ENCODE data around the gene CBR4. TPM values are rescaled to one million over a fixed set of nuclear protein-coding genes. Genes with fewer than 3 reads are reported as not detected.
"Not testable (repeated sequence)": the region's sequence is repeated elsewhere in the genome, so short reads cannot be mapped to it uniquely, and the experiment has no call there.

The CBR4 gene
- total RNA-seq, 1 donor, result 3.1 TPM

GRCh38 chr4:169040559-169041261, 30.7 kb upstream of the CBR4 start:
- Histone ChIP-seq H3K4me3 (ENCODE audit: low read length) (no peak overlapping the region), H3K9me3 (ENCODE audit: low read depth, low read length) (no peaks in the 10 kb centered on the region), H3K27me3 (ENCODE audit: insufficient read depth, low read length) (no peaks in the 10 kb centered on the region), H3K4me1 (ENCODE audit: insufficient read depth, low read length) (no peaks in the 10 kb centered on the region)

DNA sequence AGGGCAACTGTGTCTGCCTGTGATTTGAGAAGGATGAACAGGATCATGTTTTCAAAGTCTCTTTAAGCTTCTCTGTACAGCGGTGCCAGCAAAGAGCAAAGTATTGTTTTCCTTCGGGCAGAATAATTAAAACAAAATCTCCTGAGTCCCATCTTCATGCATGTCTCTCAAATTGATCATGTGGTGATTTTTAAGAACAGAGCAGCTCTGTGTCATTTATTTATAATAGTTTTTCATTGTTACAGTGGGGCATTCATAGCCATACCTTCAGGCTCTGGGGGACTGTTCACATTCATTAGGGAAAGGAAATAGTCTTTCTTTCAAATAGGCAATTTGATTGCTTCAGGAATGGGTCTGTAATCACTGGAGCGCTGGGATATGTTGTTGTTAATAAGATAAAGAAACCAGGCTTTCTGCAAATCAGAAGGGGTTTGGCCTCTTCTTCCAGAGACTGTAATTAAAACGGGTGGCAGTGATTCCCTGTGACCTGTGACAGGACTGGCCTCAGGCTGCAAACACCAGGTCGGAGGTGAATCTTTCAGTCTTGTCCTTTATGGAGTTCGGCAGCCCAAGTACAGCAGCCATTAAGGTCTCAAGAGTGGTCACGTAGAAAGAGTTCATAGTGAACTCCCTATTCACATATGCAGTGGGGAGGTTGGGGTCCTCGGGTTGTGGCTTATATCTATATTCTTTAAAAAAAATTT, 29.3 kb upstream of the CBR4 start:
- no peaks in the 10 kb centered on the region for H3K9me3 ChIP-seq (ENCODE audit: low read depth, low read length)
- no peak overlapping the region for H3K4me3 ChIP-seq (ENCODE audit: low read length)
- no peaks in the 10 kb centered on the region for H3K27me3 ChIP-seq (ENCODE audit: insufficient read depth, low read length)
- H3K4me1 ChIP-seq (ENCODE audit: insufficient read depth, low read length), result no peaks in the 10 kb centered on the region

- Histone ChIP-seq H3K4me1 (ENCODE audit: insufficient read depth, low read length) (no peaks in the 10 kb centered on the region), H3K27me3 (ENCODE audit: insufficient read depth, low read length) (no peaks in the 10 kb centered on the region), H3K4me3 (ENCODE audit: low read length) (no peak overlapping the region)
Measured at GRCh38 chr4:169037506-169037905, 27.5 kb upstream of the CBR4 start.

GRCh38 chr4:169035871-169036620, 26.0 kb upstream of the CBR4 start:
- not testable (repeated sequence) for H3K9me3 ChIP-seq (ENCODE audit: low read depth, low read length); H3K4me1 ChIP-seq (ENCODE audit: insufficient read depth, low read length); H3K4me3 ChIP-seq (ENCODE audit: low read length); H3K27me3 ChIP-seq (ENCODE audit: insufficient read depth, low read length)

More at GRCh38 chr4:169037506-169037905, 27.5 kb upstream of the CBR4 start:
- H3K9me3 ChIP-seq (ENCODE audit: low read depth, low read length), result no peaks in the 10 kb centered on the region

DNA sequence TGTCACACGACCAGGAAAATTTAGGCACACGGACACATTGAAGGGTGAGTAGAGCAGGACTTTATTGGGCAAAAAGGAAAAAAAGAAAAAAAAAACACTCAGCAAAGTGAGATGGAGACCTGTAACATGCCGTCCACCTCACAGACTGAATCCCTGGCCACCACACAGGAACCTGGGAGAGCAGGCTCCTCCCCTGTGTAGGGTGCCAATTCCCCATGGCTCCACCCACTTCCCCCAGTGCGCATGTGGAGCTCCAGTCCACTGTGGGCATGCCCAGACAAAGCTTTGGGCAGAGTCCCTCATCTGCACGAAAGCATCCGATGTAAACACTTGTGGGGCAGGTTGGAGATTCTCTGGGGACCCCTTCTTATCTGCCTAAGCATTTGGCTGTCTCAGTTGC, 23.6 kb upstream of the CBR4 start:
- Histone ChIP-seq H3K9me3 (ENCODE audit: low read depth, low read length) (no peaks in the 10 kb centered on the region), H3K4me1 (ENCODE audit: insufficient read depth, low read length) (no peaks in the 10 kb centered on the region), H3K27me3 (ENCODE audit: insufficient read depth, low read length) (no peaks in the 10 kb centered on the region), H3K4me3 (ENCODE audit: low read length) (no peak overlapping the region)

DNA sequence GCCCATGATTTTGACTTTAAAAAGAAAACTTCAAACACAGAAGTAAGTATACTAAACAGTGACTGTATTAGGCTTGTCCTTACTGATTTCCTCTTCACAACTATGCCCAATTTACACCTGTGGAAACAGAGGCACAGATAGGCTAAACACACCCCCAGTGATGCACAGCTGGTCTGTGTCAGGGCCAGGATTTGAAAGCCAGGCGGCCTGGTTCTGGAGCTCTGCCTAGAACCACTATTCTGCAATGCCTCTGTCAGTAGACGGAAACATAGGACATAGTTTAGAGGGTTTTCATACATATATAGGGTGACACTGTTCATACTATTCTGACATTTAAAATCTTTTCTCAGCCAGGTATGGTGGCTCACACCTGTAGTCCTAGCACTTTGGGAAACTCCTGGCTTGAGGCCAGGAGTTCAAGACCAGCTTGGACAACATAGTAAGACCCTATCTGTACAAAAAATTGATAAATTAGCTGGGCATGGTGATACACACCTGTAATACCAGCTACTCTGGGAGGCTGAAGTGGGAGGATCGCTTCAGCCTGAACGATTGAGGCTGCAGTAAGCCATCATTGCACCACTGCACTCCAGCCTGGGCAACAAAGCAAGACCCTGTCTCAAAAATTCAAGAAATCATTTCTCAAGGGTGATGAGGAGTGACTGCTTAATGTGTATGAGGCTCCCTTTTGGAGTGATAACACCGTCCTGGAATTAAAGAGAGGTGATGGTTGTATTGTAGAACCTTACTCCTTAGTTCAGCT, 23.0 kb upstream of the CBR4 start:
- no peak overlapping the region for H3K4me3 ChIP-seq (ENCODE audit: low read length)
- H3K4me1 ChIP-seq (ENCODE audit: insufficient read depth, low read length), result no peaks in the 10 kb centered on the region
- no peaks in the 10 kb centered on the region for H3K9me3 ChIP-seq (ENCODE audit: low read depth, low read length)
- H3K27me3 ChIP-seq (ENCODE audit: insufficient read depth, low read length), result no peaks in the 10 kb centered on the region

GRCh38 chr4:169032194-169032593, 22.1 kb upstream of the CBR4 start:
- Histone ChIP-seq H3K4me1 (ENCODE audit: insufficient read depth, low read length) (no peaks in the 10 kb centered on the region), H3K9me3 (ENCODE audit: low read depth, low read length) (no peaks in the 10 kb centered on the region), H3K4me3 (ENCODE audit: low read length) (no peak overlapping the region), H3K27me3 (ENCODE audit: insufficient read depth, low read length) (no peaks in the 10 kb centered on the region)

DNA sequence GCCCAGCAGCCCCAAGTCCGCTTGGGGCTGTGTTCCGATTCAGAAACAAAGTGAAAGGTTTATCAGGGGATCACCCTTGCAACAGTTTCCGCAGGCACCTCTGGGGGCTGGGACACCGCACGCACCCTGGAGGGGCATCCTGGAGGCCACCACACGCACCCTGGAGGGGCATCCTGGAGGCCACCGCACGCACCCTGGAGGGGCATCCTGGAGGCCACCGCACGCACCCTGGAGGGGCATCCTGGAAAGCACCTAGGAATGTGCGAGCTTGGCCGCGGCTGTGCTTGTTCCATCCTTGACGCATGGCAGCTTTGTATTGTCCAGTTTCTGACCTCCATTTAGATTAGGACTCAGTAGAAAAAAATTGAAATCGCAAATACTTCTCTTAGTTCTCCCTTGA, 21.3 kb upstream of the CBR4 start:
- no peaks in the 10 kb centered on the region for H3K9me3 ChIP-seq (ENCODE audit: low read depth, low read length)
- H3K4me3 ChIP-seq (ENCODE audit: low read length), result no peak overlapping the region
- no peaks in the 10 kb centered on the region for H3K27me3 ChIP-seq (ENCODE audit: insufficient read depth, low read length)
- no peaks in the 10 kb centered on the region for H3K4me1 ChIP-seq (ENCODE audit: insufficient read depth, low read length)

GRCh38 chr4:169030562-169030982, 20.5 kb upstream of the CBR4 start:
- Histone ChIP-seq H3K9me3 (ENCODE audit: low read depth, low read length) (no peaks in the 10 kb centered on the region), H3K4me1 (ENCODE audit: insufficient read depth, low read length) (no peaks in the 10 kb centered on the region), H3K4me3 (ENCODE audit: low read length) (no peak overlapping the region), H3K27me3 (ENCODE audit: insufficient read depth, low read length) (no peaks in the 10 kb centered on the region)

GRCh38 chr4:169029947-169030346, 19.9 kb upstream of the CBR4 start:
- Histone ChIP-seq H3K9me3 (ENCODE audit: low read depth, low read length) (no peaks in the 10 kb centered on the region), H3K4me3 (ENCODE audit: low read length) (no peak overlapping the region), H3K27me3 (ENCODE audit: insufficient read depth, low read length) (no peaks in the 10 kb centered on the region), H3K4me1 (ENCODE audit: insufficient read depth, low read length) (no peaks in the 10 kb centered on the region)

- Histone ChIP-seq H3K27me3 (ENCODE audit: insufficient read depth, low read length) (no peaks in the 10 kb centered on the region), H3K4me1 (ENCODE audit: insufficient read depth, low read length) (no peaks in the 10 kb centered on the region), H3K4me3 (ENCODE audit: low read length) (no peak overlapping the region), H3K9me3 (ENCODE audit: low read depth, low read length) (no peaks in the 10 kb centered on the region)
Measured at GRCh38 chr4:169027663-169028062, 17.6 kb upstream of the CBR4 start.

GRCh38 chr4:169025184-169025583, 15.1 kb upstream of the CBR4 start:
- no peaks in the 10 kb centered on the region for H3K9me3 ChIP-seq (ENCODE audit: low read depth, low read length)
- H3K4me3 ChIP-seq (ENCODE audit: low read length), result no peak overlapping the region
- no peaks in the 10 kb centered on the region for H3K4me1 ChIP-seq (ENCODE audit: insufficient read depth, low read length)
- no peaks in the 10 kb centered on the region for H3K27me3 ChIP-seq (ENCODE audit: insufficient read depth, low read length)

GRCh38 chr4:169024762-169025161, 14.7 kb upstream of the CBR4 start:
- no peaks in the 10 kb centered on the region for H3K27me3 ChIP-seq (ENCODE audit: insufficient read depth, low read length)
- no peaks in the 10 kb centered on the region for H3K4me1 ChIP-seq (ENCODE audit: insufficient read depth, low read length)
- H3K4me3 ChIP-seq (ENCODE audit: low read length), result no peak overlapping the region
- no peaks in the 10 kb centered on the region for H3K9me3 ChIP-seq (ENCODE audit: low read depth, low read length)

- no peak overlapping the region for H3K4me3 ChIP-seq (ENCODE audit: low read length)
- H3K27me3 ChIP-seq (ENCODE audit: insufficient read depth, low read length), result no peaks in the 10 kb centered on the region
- no peaks in the 10 kb centered on the region for H3K9me3 ChIP-seq (ENCODE audit: low read depth, low read length)
- H3K4me1 ChIP-seq (ENCODE audit: insufficient read depth, low read length), result peaks cover 7% of the 10 kb centered on the region
Measured at GRCh38 chr4:169018406-169018805, 8.4 kb upstream of the CBR4 start.

- Histone ChIP-seq H3K9me3 (ENCODE audit: low read depth, low read length) (no peaks in the 10 kb centered on the region), H3K27me3 (ENCODE audit: insufficient read depth, low read length) (no peaks in the 10 kb centered on the region), H3K4me3 (ENCODE audit: low read length) (no peak overlapping the region), H3K4me1 (ENCODE audit: insufficient read depth, low read length) (peaks cover 7% of the 10 kb centered on the region)
Measured at GRCh38 chr4:169017971-169018370, 7.9 kb upstream of the CBR4 start.

Measured in mononuclear cell (primary cell).